ENCODE data around the gene SLC8A1. TPM values are rescaled to one million over a fixed set of nuclear protein-coding genes. Genes with fewer than 3 reads are reported as not detected.
A peak's percentile ranks its signal among the peaks of the same experiment; 100 is the strongest.

The SLC8A1 gene
- total RNA-seq, 4 donors from 2014 or later = 22.8 to 65.5 (median 42.0) TPM

- Histone ChIP-seq H3K4me1 (peaks cover 0 to 10% (median 3%) of the 10 kb centered on the region in 4 donors), H3K27ac (peak overlapping the region; percentile 45 to 76 (median 65)), H3K4me3 (no peak overlapping the region), H3K9me3 (no peaks in the 10 kb centered on the region), H3K36me3 (no peaks in the 10 kb centered on the region), H3K27me3 (no peaks in the 10 kb centered on the region)
- intact Hi-C loops (cut with DNase I; ENCODE audit: low total_unique reads) = no loop called here
- in situ Hi-C loops (cut with MboI; ENCODE audit: low pct_ligation_motif_present in 1 of 4, low pct_unique_long_range_greater_than_20kb in 1 of 4, low sequenced_read_pairs in 3 of 4) = no loop called here
- no peak for DNase-seq
- WGBS, 2 donors (ENCODE audit: low coverage in 1 of 2) = 38 to 55% methylated on average over 3 of the region's 3 CpGs
- TF ChIP-seq POLR2AphosphoS5 (IDR thresholded peaks at IDR 0.05) = no peak
- TF ChIP-seq EP300 (IDR thresholded peaks at IDR 0.05; ENCODE audit: low read depth) = no peak
- no peak for TF ChIP-seq POLR2A (IDR thresholded peaks at IDR 0.05)
- no peak for TF ChIP-seq CTCF (IDR thresholded peaks at IDR 0.05)
These were observed 121.8 kb downstream of the SLC8A1 start for GRCh38 chr2:40330096-40330495.

GRCh38 chr2:40329739-40330030 lies 122.2 kb downstream of the SLC8A1 start:
- intact Hi-C loops (cut with DNase I; ENCODE audit: low total_unique reads) = no loop called here
- in situ Hi-C loops (cut with MboI; ENCODE audit: low pct_ligation_motif_present in 1 of 4, low pct_unique_long_range_greater_than_20kb in 1 of 4, low sequenced_read_pairs in 3 of 4) = no loop called here
- WGBS, 2 donors (ENCODE audit: low coverage in 1 of 2) = 63 to 81% methylated on average over 1 of the region's 1 CpG
- Histone ChIP-seq H3K27ac (peak overlapping the region; percentile 45 to 76 (median 65)), H3K27me3 (no peaks in the 10 kb centered on the region), H3K4me1 (peaks cover 0 to 10% (median 3%) of the 10 kb centered on the region in 4 donors), H3K36me3 (no peaks in the 10 kb centered on the region), H3K9me3 (no peaks in the 10 kb centered on the region), H3K4me3 (no peak overlapping the region)
- TF ChIP-seq CTCF (IDR thresholded peaks at IDR 0.05) (no peak), EP300 (IDR thresholded peaks at IDR 0.05; ENCODE audit: low read depth) (peak; percentile 11), POLR2A (IDR thresholded peaks at IDR 0.05) (no peak), POLR2AphosphoS5 (IDR thresholded peaks at IDR 0.05) (peak; percentile 33 to 36 (median 34))
- peak; percentile 20 for DNase-seq

GRCh38 chr2:40325116-40325515 lies 126.8 kb downstream of the SLC8A1 start:
- in situ Hi-C loops (cut with MboI; ENCODE audit: low pct_ligation_motif_present in 1 of 4, low pct_unique_long_range_greater_than_20kb in 1 of 4, low sequenced_read_pairs in 3 of 4) (no loop called here), intact Hi-C loops (cut with DNase I; ENCODE audit: low total_unique reads) (no loop called here)
- no peak for TF ChIP-seq POLR2A (IDR thresholded peaks at IDR 0.05)
- TF ChIP-seq POLR2AphosphoS5 (IDR thresholded peaks at IDR 0.05) = no peak
- TF ChIP-seq CTCF (IDR thresholded peaks at IDR 0.05) = no peak
- no peak for TF ChIP-seq EP300 (IDR thresholded peaks at IDR 0.05; ENCODE audit: low read depth)
- H3K36me3 ChIP-seq = no peaks in the 10 kb centered on the region
- no peaks in the 10 kb centered on the region for H3K4me1 ChIP-seq
- H3K4me3 ChIP-seq = no peak overlapping the region
- H3K9me3 ChIP-seq = no peaks in the 10 kb centered on the region
- no peaks in the 10 kb centered on the region for H3K27me3 ChIP-seq
- no peak overlapping the region for H3K27ac ChIP-seq
- DNase-seq = no peak

DNA sequence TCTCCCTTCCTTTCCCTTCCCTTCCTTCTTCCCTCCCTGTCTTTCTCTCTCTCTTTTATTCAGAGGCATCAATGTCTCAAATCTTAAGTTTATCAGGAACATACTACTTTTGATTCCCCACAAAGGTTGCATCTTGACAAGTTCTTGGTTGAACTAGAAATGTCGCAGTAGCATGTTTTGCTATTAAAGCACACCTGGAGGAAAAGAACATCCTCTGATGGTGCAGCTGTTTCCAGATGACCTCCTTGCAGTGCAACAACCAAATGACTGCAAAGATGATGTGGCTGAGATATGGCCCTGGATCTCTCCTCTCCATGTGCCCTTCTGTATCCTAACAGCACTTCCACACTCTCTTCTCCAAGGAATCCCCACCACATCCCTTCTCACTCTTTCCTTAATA lies 127.2 kb downstream of the SLC8A1 start:
- H3K27ac ChIP-seq = peak overlapping the region in 1 of 4 donors; percentile 17
- no peak overlapping the region for H3K4me3 ChIP-seq
- H3K27me3 ChIP-seq = no peaks in the 10 kb centered on the region
- TF ChIP-seq POLR2AphosphoS5 (IDR thresholded peaks at IDR 0.05) = no peak
- no peak for TF ChIP-seq CTCF (IDR thresholded peaks at IDR 0.05)
- TF ChIP-seq EP300 (IDR thresholded peaks at IDR 0.05; ENCODE audit: low read depth) = no peak
- no peak for TF ChIP-seq POLR2A (IDR thresholded peaks at IDR 0.05)
- in situ Hi-C loops (cut with MboI; ENCODE audit: low pct_ligation_motif_present in 1 of 4, low pct_unique_long_range_greater_than_20kb in 1 of 4, low sequenced_read_pairs in 3 of 4) = no loop called here
- 69% methylated on average over 1 of the region's 1 CpG; no CpG with 5 or more reads in 1 of the 2 donors for WGBS, 2 donors (ENCODE audit: low coverage in 1 of 2)
- H3K4me1 ChIP-seq = no peaks in the 10 kb centered on the region
- no peak for DNase-seq
- no peaks in the 10 kb centered on the region for H3K9me3 ChIP-seq
- no peaks in the 10 kb centered on the region for H3K36me3 ChIP-seq
- intact Hi-C loops (cut with DNase I; ENCODE audit: low total_unique reads) = no loop called here
